ENCODE results near the gene SERPINA1.
"Not testable (repeated sequence)": the region's sequence is repeated elsewhere in the genome, so short reads cannot be mapped to it uniquely, and the experiment has no call there.

SERPINA1 gene

GRCh38 chr14:94369766-94370523 lies 18.5 kb downstream of the SERPINA1 start:
- not testable (repeated sequence) for DNase-seq (ENCODE audit: low read depth)

GRCh38 chr14:94368956-94369355 lies 19.4 kb downstream of the SERPINA1 start:
- DNase-seq (ENCODE audit: low read depth), result no peak

- DNase-seq (ENCODE audit: low read depth), result no peak
Observed at GRCh38 chr14:94368243-94368590, 20.2 kb downstream of the SERPINA1 start.

GRCh38 chr14:94367347-94368242 lies 20.8 kb downstream of the SERPINA1 start:
- DNase-seq (ENCODE audit: low read depth), result no peak

- DNase-seq (ENCODE audit: low read depth), result no peak
Observed at GRCh38 chr14:94366146-94366915, 22.1 kb downstream of the SERPINA1 start, which contains the start of gene SERPINA2. Gene SERPINA2 (minus strand): TSS chr14:94366698.

- no peak for DNase-seq (ENCODE audit: low read depth)
Observed at GRCh38 chr14:94365624-94366023, 22.8 kb downstream of the SERPINA1 start.

GRCh38 chr14:94364964-94365363 lies 23.4 kb downstream of the SERPINA1 start:
- no peak for DNase-seq (ENCODE audit: low read depth)

GRCh38 chr14:94364037-94364436 lies 24.4 kb downstream of the SERPINA1 start:
- no peak for DNase-seq (ENCODE audit: low read depth)

- DNase-seq (ENCODE audit: low read depth), result no peak
Observed at GRCh38 chr14:94363151-94363624, 25.2 kb downstream of the SERPINA1 start.

GRCh38 chr14:94362614-94363133 lies 25.7 kb downstream of the SERPINA1 start:
- DNase-seq (ENCODE audit: low read depth), result no peak

GRCh38 chr14:94361682-94362081 lies 26.7 kb downstream of the SERPINA1 start:
- no peak for DNase-seq (ENCODE audit: low read depth)

GRCh38 chr14:94360945-94361565 lies 27.3 kb downstream of the SERPINA1 start:
- no peak for DNase-seq (ENCODE audit: low read depth)

GRCh38 chr14:94357166-94357565 lies 31.2 kb downstream of the SERPINA1 start:
- DNase-seq (ENCODE audit: low read depth), result no peak

GRCh38 chr14:94356379-94357056 lies 31.9 kb downstream of the SERPINA1 start:
- no peak for DNase-seq (ENCODE audit: low read depth)

GRCh38 chr14:94355191-94355794 lies 33.1 kb downstream of the SERPINA1 start:
- DNase-seq (ENCODE audit: low read depth), result no peak

GRCh38 chr14:94354638-94355185 lies 33.7 kb downstream of the SERPINA1 start:
- DNase-seq (ENCODE audit: low read depth), result no peak

- not testable (repeated sequence) for DNase-seq (ENCODE audit: low read depth)
Observed at GRCh38 chr14:94354190-94354589, 34.2 kb downstream of the SERPINA1 start.

GRCh38 chr14:94349276-94349675 lies 39.1 kb downstream of the SERPINA1 start:
- DNase-seq (ENCODE audit: low read depth), result no peak

- no peak for DNase-seq (ENCODE audit: low read depth)
Observed at GRCh38 chr14:94348836-94349235, 39.6 kb downstream of the SERPINA1 start.

- DNase-seq (ENCODE audit: low read depth), result no peak
Observed at GRCh38 chr14:94346841-94347240, 41.6 kb downstream of the SERPINA1 start.

Data from activated T-helper 1 cell treated with Interleukin-2 at 50 U/mL for 16 hours (primary cell).